Psoas muscle (tissue), 8 donors: Measurements from ENCODE around the gene FAAH. TPM values are rescaled to one million over a fixed set of nuclear protein-coding genes. Genes with fewer than 3 reads are reported as not detected.

Source experiments
- ATAC-seq, 4 donors: fragments of 200-7000 bp; cut with Tn5 transposase; one replicate each; pipeline ENCODE4 v1.9.1; 2020; ENCODE audit warnings: moderate library complexity in 3 of 4, mild to moderate bottlenecking in 2 of 4
- DNase-seq, 2 donors: peaks; one replicate each; pipeline ENCODE4 v3.0.0-alpha.2; 2020
- H3K27ac ChIP-seq: fragments of 200-600 bp; one replicate; pipeline ENCODE4 v1.8.0; 2022
- H3K27me3 ChIP-seq, 3 donors: fragments of 200-600 bp in 1 of 3; one replicate each; pipeline versions ENCODE4 v1.6.1 to v1.8.0; 2013 to 2022; ENCODE audit warnings: low read length in 2 of 3, mild to moderate bottlenecking in 2 of 3, moderate library complexity in 1 of 3; ENCODE audit not compliant: insufficient read depth in 3 of 3
- H3K36me3 ChIP-seq, 2 donors: fragments of 200-600 bp in 1 of 2; one replicate each; pipeline versions ENCODE4 v1.6.1 to v1.8.0; 2013 to 2022; ENCODE audit warnings: low read depth in 1 of 2, mild to moderate bottlenecking in 1 of 2, moderate library complexity in 1 of 2; ENCODE audit not compliant: insufficient read depth in 1 of 2
- H3K4me1 ChIP-seq: fragments of 200-600 bp; one replicate; pipeline ENCODE4 v1.8.0; 2022
- H3K4me3 ChIP-seq: fragments of 200-600 bp; one replicate; pipeline ENCODE4 v1.8.0; 2022; ENCODE audit warnings: mild to moderate bottlenecking
- H3K9me3 ChIP-seq: fragments of 200-600 bp; one replicate; pipeline ENCODE4 v1.8.0; 2022
- CTCF ChIP-seq: fragments of 200-600 bp; IDR thresholded peaks from one replicate; pipeline ENCODE4 v1.8.0; 2022; ENCODE audit warnings: antibody characterized with exemption
- WGBS, 3 donors: extraction: QIAGEN DNeasy Blood & Tissue Kit; methylation state at CpG; one replicate each; pipeline versions ENCODE4 v1.1.6 to v1.1.7; 2013; 5-methylcytosine and 5-hydroxymethylcytosine counted together
- intact Hi-C, 2 donors: fragments of 100-400 bp; cut with DNase I; formaldehyde crosslinking; loops; one replicate each; pipeline versions ENCODE4 v1.11.0 to v1.14.2; 2022
- polyA plus RNA-seq, 3 donors: library from polyadenylated mRNA; stranded (reverse); fragments of 200-250 nt; gene quantifications; one replicate each; pipeline ENCODE4 v1.2.3, GENCODE V29; 2013
- total RNA-seq, 4 donors: library from RNA; stranded (reverse); fragmentation: NEBNext Ultra II Directional in 2 of 4; extraction: Animal tissue kit (Norgen Biotek cat#: 25700) in 2 of 4; gene quantifications; one replicate each; pipeline versions ENCODE4 v1.2.1 to v1.2.4, GENCODE V29; 2021 to 2023
- donor health status: healthy with polysubstance abuse.
- donor health status: DM: no; HTN: no; CAD: no; lungs with moderate emphysema.
- donor health status: Bipolar disorder and iron deficiency.
- donor health status: healthy.
- donor health status: DM: yes; HTN: yes; CAD: no.
- donor health status: DM: no; HTN: no; CAD: no.
- donor health status: DM: no; HTN: no; CAD: no.
- donor health status: DM: yes; HTN: yes; CAD: no.

FAAH gene
- total and polyA plus RNA-seq, 7 donors: 1.6 to 11.0 (median 5.7) TPM

- DNase-seq (no peak), ATAC-seq (no peak)
- Histone ChIP-seq H3K4me3 (no peak overlapping the region), H3K36me3 (no peaks in the 10 kb centered on the region), H3K27me3 (peaks cover 0 to 6% (median 4%) of the 10 kb centered on the region in 3 donors), H3K4me1 (no peaks in the 10 kb centered on the region), H3K27ac (no peak overlapping the region), H3K9me3 (no peaks in the 10 kb centered on the region)
- TF ChIP-seq CTCF: no peak
- WGBS, 3 donors: 60 to 66% (median 63%) methylated on average over 5 of the region's 5 CpGs
- intact Hi-C loops: no loop called here
Measured at GRCh38 chr1:46421739-46422138, 27.6 kb downstream of the FAAH start.

- peaks cover 0 to 6% (median 4%) of the 10 kb centered on the region in 3 donors for H3K27me3 ChIP-seq
- intact Hi-C loops: no loop called here
- no peak overlapping the region for H3K27ac ChIP-seq
- DNase-seq (peak in 1 of 2 donors; percentile 15), ATAC-seq (no peak)
- WGBS, 3 donors: 82 to 86% (median 83%) methylated on average over 9 of the region's 9 CpGs
- TF ChIP-seq CTCF: no peak
- H3K4me3 ChIP-seq: no peak overlapping the region
- H3K4me1 ChIP-seq: no peaks in the 10 kb centered on the region
- no peaks in the 10 kb centered on the region for H3K36me3 ChIP-seq
- H3K9me3 ChIP-seq: no peaks in the 10 kb centered on the region
Measured at GRCh38 chr1:46422261-46422871, 28.2 kb downstream of the FAAH start.

GRCh38 chr1:46423574-46424240 lies 29.6 kb downstream of the FAAH start:
- H3K36me3 ChIP-seq: no peaks in the 10 kb centered on the region
- WGBS, 3 donors: 67 to 70% (median 69%) methylated on average over 13 to 16 of the region's 16 CpGs
- no peak for ATAC-seq

DNA sequence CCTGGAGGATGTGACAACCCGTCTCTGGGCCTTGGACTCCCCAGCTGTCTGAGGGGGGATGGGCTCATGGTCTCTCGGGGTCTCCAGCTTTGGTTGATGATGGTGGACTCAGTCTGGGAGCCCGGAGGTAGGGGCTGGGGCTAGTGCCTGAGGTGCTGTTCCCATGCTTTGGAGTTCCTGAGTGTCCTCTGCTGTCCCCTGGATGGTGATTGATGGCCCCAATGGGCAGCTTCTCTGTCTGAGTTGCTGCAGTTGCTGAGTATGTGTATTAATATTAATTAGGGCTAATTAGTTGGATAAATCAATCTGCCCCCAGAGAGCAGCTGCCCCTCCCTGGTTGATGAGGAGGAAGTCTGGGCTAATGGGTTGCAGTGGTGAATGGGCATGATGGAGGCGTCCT lies 30.6 kb downstream of the FAAH start:
- no peaks in the 10 kb centered on the region for H3K36me3 ChIP-seq
- H3K27ac ChIP-seq: no peak overlapping the region
- ATAC-seq (no peak), DNase-seq (no peak)
- H3K9me3 ChIP-seq: no peaks in the 10 kb centered on the region
- H3K4me1 ChIP-seq: no peaks in the 10 kb centered on the region
- intact Hi-C loops: no loop called here
- TF ChIP-seq CTCF: no peak
- H3K4me3 ChIP-seq: no peak overlapping the region
- 69 to 79% (median 73%) methylated on average over 4 of the region's 4 CpGs for WGBS, 3 donors
- peaks cover 0 to 6% (median 4%) of the 10 kb centered on the region in 3 donors for H3K27me3 ChIP-seq

More at GRCh38 chr1:46423574-46424240, 29.6 kb downstream of the FAAH start:
- peaks cover 0 to 6% (median 4%) of the 10 kb centered on the region in 3 donors for H3K27me3 ChIP-seq
- no peak overlapping the region for H3K4me3 ChIP-seq
- peak in 1 of 2 donors; percentile 43 for DNase-seq
- no peaks in the 10 kb centered on the region for H3K4me1 ChIP-seq
- intact Hi-C loops: no loop called here
- no peaks in the 10 kb centered on the region for H3K9me3 ChIP-seq
- H3K27ac ChIP-seq: no peak overlapping the region
- no peak for TF ChIP-seq CTCF
